ENCODE measurements around the gene ASS1. TPM values are rescaled to one million over a fixed set of nuclear protein-coding genes. Genes with fewer than 3 reads are reported as not detected.
A peak's percentile ranks its signal among the peaks of the same experiment; 100 is the strongest.

The ASS1 gene
- total RNA-seq, 4 donors from 2014 or later = 46.7 to 131 (median 94.4) TPM

GRCh38 chr9:130426883-130427282 is 17.9 kb upstream of the ASS1 start:
- no peak for TF ChIP-seq POLR2A (IDR thresholded peaks at IDR 0.05)
- no peak for TF ChIP-seq EP300 (IDR thresholded peaks at IDR 0.05)
- TF ChIP-seq POLR2AphosphoS5 (IDR thresholded peaks at IDR 0.05) = no peak
- no peak for TF ChIP-seq CTCF (IDR thresholded peaks at IDR 0.05)
- no peaks in the 10 kb centered on the region for H3K9me3 ChIP-seq
- 79% methylated on average over 6 of the region's 10 CpGs; no CpG with 5 or more reads in 1 of the 2 donors for WGBS, 2 donors (ENCODE audit: low coverage in 1 of 2)
- H3K4me3 ChIP-seq = no peak overlapping the region
- H3K27ac ChIP-seq = no peak overlapping the region
- H3K36me3 ChIP-seq = peaks cover 0 to 44% of the 10 kb centered on the region in 2 donors
- ATAC-seq = peak; percentile 31
- H3K27me3 ChIP-seq = no peaks in the 10 kb centered on the region
- H3K4me1 ChIP-seq = peaks cover 0 to 11% (median 0%) of the 10 kb centered on the region in 3 donors

GRCh38 chr9:130427326-130427725 is 17.4 kb upstream of the ASS1 start:
- no peak overlapping the region for H3K4me3 ChIP-seq
- no peak overlapping the region for H3K27ac ChIP-seq
- H3K9me3 ChIP-seq = no peaks in the 10 kb centered on the region
- no peak for ATAC-seq
- TF ChIP-seq EP300 (IDR thresholded peaks at IDR 0.05) (no peak), POLR2AphosphoS5 (IDR thresholded peaks at IDR 0.05) (no peak), POLR2A (IDR thresholded peaks at IDR 0.05) (no peak), CTCF (IDR thresholded peaks at IDR 0.05) (no peak)
- peaks cover 0 to 11% (median 0%) of the 10 kb centered on the region in 3 donors for H3K4me1 ChIP-seq
- no peaks in the 10 kb centered on the region for H3K27me3 ChIP-seq
- no CpG with 5 or more reads among the region's 12 CpGs for WGBS, 2 donors (ENCODE audit: low coverage in 1 of 2)
- peaks cover 0 to 44% of the 10 kb centered on the region in 2 donors for H3K36me3 ChIP-seq

GRCh38 chr9:130428086-130428665 is 16.6 kb upstream of the ASS1 start:
- no peak for TF ChIP-seq EP300 (IDR thresholded peaks at IDR 0.05)
- TF ChIP-seq CTCF (IDR thresholded peaks at IDR 0.05) = no peak
- no peak for TF ChIP-seq POLR2A (IDR thresholded peaks at IDR 0.05)
- no peak for TF ChIP-seq POLR2AphosphoS5 (IDR thresholded peaks at IDR 0.05)
- no peaks in the 10 kb centered on the region for H3K9me3 ChIP-seq
- 100% methylated on average over 3 of the region's 20 CpGs; no CpG with 5 or more reads in 1 of the 2 donors for WGBS, 2 donors (ENCODE audit: low coverage in 1 of 2)
- H3K27me3 ChIP-seq = peaks cover 2% of the 10 kb centered on the region
- H3K27ac ChIP-seq = no peak overlapping the region
- no peak for ATAC-seq
- H3K36me3 ChIP-seq = peaks cover 0 to 44% of the 10 kb centered on the region in 2 donors
- peaks cover 0 to 12% (median 4%) of the 10 kb centered on the region in 3 donors for H3K4me1 ChIP-seq
- no peak overlapping the region for H3K4me3 ChIP-seq

GRCh38 chr9:130429381-130429780 is 15.4 kb upstream of the ASS1 start:
- peaks cover 10% of the 10 kb centered on the region for H3K27me3 ChIP-seq
- H3K4me1 ChIP-seq = peaks cover 0 to 13% (median 10%) of the 10 kb centered on the region in 3 donors
- TF ChIP-seq EP300 (IDR thresholded peaks at IDR 0.05) (no peak), POLR2A (IDR thresholded peaks at IDR 0.05) (no peak), CTCF (IDR thresholded peaks at IDR 0.05) (no peak), POLR2AphosphoS5 (IDR thresholded peaks at IDR 0.05) (no peak)
- H3K4me3 ChIP-seq = no peak overlapping the region
- H3K36me3 ChIP-seq = peaks cover 0 to 44% of the 10 kb centered on the region in 2 donors
- no CpG with 5 or more reads among the region's 13 CpGs for WGBS, 2 donors (ENCODE audit: low coverage in 1 of 2)
- no peak overlapping the region for H3K27ac ChIP-seq
- no peaks in the 10 kb centered on the region for H3K9me3 ChIP-seq
- no peak for ATAC-seq

GRCh38 chr9:130429831-130430230 is 14.9 kb upstream of the ASS1 start:
- WGBS, 2 donors (ENCODE audit: low coverage in 1 of 2) = 74 to 82% methylated on average over 4 to 5 of the region's 6 CpGs
- Histone ChIP-seq H3K9me3 (no peaks in the 10 kb centered on the region), H3K27ac (no peak overlapping the region), H3K4me3 (no peak overlapping the region), H3K4me1 (peaks cover 0 to 13% (median 10%) of the 10 kb centered on the region in 3 donors), H3K27me3 (peaks cover 10% of the 10 kb centered on the region), H3K36me3 (peaks cover 0 to 43% of the 10 kb centered on the region in 2 donors)
- TF ChIP-seq POLR2A (IDR thresholded peaks at IDR 0.05) (no peak), POLR2AphosphoS5 (IDR thresholded peaks at IDR 0.05) (no peak), EP300 (IDR thresholded peaks at IDR 0.05) (no peak)
- ATAC-seq = no peak
